ENCODE results near the gene BBS5.

GRCh38 chr2:169439900-169440299 is 39.4 kb upstream of the BBS5 start:
- TF ChIP-seq CTCF (tag by site-specific recombination; IDR thresholded peaks at IDR 0.05) (no peak), ZNF501 (tag by site-specific recombination; IDR thresholded peaks at IDR 0.05) (no peak), TCF7L2 (IDR thresholded peaks at IDR 0.05; ENCODE audit: borderline replicate concordance, low read depth, low read length) (no peak), EGR2 (tag by site-specific recombination; IDR thresholded peaks at IDR 0.05; ENCODE audit: low read depth) (no peak), SP2 (tag by site-specific recombination; IDR thresholded peaks at IDR 0.05) (no peak)
